Activated CD4-positive, alpha-beta T cell treated with anti-CD3 and anti-CD28 coated beads, Interleukin-2, amount 50 U/mL, for 4 hours (primary cell): ENCODE results near the gene NANS.
A peak's percentile ranks its signal among the peaks of the same experiment; 100 is the strongest.
"Not testable (repeated sequence)": the region's sequence is repeated elsewhere in the genome, so short reads cannot be mapped to it uniquely, and the experiment has no call there.

Experiments used
- DNase-seq, 2 experiments: peaks; one replicate each; pipeline ENCODE4 v3.0.0-alpha.2; 2020

The NANS gene, protein sequence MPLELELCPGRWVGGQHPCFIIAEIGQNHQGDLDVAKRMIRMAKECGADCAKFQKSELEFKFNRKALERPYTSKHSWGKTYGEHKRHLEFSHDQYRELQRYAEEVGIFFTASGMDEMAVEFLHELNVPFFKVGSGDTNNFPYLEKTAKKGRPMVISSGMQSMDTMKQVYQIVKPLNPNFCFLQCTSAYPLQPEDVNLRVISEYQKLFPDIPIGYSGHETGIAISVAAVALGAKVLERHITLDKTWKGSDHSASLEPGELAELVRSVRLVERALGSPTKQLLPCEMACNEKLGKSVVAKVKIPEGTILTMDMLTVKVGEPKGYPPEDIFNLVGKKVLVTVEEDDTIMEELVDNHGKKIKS

GRCh38 chr9:98056269-98057137 lies at the start of gene NANS:
NANS (plus strand) TSS chr9:98056732; CDS start chr9:98056809, 77 bp downstream.
- DNase-seq = peak; percentile 89 to 90

GRCh38 chr9:98007251-98007928 lies 49.1 kb upstream of the NANS start:
- DNase-seq = no peak

DNA sequence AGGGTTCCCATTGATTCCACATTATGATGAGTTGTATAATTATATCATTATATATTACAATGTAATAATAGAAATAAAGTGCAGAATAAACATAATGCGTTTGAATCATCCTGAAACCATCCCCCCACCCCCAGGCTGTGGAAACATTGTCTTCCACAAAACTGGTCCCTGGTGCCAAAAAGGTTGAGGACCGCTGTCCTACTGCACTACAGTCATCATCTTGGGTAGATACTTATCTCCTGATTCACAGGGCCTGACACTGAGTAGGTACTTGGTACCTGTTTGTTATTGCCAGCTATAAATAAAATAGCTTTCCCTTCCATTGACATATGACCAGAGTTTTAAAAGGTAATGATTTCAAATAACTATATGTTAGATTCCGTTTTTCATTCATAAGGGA lies 47.8 kb upstream of the NANS start:
- DNase-seq = no peak

DNA sequence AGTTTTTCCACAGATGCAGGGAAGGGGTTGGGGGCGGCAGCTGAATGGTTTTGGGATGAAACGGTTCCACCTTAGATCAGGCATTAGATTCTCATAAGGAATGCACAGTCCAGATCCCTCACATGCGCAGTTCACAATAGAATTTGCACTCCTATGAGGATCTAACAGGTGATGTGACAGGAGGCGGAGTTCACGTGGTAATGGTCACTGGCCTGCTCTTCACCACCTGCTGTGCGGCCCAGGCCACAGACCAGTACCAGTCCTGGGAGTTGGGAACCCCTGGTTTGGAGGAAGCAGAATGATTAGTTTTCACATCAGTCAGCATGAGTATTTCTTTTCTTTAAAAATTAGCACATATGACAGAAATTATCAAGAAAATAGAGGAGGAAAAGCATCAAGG lies 47.1 kb upstream of the NANS start:
- no peak for DNase-seq

GRCh38 chr9:98009936-98010335 lies 46.6 kb upstream of the NANS start:
- no peak for DNase-seq

DNA sequence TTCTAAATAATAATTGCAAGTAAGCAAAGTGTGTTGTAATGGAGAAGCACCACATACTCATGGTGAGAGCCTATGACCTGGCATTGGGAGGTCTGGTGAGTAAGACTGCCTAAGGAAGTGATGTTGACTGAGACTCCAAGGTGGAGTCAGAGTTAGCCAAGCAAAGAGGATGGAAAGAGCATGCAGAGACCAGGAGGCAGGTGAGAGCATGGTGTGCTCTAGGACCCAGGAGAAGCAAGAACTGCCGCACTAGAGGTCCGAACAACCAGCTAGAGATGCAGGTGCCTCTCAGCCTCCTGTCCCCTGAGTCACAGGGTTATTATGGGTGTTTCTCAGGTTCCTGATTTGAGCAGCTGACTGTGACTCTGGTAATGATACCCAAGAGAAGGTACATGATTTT lies 46.1 kb upstream of the NANS start:
- no peak for DNase-seq

DNA sequence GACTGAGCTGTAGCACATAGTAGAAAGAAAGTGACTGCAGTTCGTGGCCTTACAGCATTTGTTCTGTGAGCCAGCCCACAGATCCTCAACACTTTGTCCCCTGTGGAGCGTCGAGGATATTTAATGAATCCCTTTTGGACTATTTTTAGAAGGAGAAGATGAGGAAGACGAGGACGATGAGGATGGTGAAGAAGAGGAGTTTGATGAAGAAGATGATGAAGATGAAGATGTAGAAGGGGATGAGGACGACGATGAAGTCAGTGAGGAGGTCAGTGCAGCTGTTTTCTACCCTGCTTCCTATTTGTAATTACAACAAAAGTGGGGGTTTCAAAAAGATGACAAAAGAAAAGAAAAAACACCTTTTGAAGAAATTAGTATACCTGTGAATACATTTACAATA lies 45.4 kb upstream of the NANS start:
- no peak for DNase-seq

- DNase-seq = no peak
Observed at GRCh38 chr9:98016137-98016680, 40.3 kb upstream of the NANS start.

DNA sequence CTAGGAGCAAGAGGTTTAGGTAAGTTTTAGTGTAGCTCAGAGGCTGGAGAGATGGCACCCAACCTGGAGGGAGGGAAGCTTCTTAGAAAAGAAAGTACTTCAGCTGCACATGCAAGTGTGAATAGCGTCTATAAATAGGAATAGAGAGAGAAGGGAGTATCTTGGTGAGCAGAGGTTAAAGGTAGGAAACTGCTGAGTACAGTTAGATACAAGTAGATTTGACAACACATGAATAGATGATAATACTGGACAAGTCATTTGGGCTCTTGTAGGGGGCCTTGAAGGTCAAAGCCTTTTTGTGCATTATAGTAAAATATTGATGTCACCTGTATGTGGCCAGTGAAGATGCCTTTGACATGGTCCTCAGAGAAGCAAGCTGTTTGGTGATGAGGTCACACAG lies 39.2 kb upstream of the NANS start:
- DNase-seq = no peak

DNA sequence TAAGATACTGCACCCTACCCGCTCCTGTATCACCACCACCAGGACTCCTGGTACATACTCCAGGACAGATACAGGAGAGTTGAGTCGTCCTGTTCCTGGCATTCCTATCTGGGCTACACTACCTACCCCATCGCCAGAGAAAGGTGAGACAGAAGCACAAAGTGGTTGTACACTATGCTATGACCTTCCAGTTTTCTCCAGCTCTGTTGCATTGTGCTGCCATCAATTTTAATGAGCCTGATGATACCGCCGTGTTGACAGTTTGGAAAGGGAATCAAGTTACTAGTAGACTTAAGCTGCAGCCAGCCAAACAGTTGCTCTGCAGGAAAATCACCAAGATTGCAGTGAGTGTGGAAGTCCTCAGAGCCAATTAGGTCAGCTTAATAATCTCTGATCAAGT lies 38.2 kb upstream of the NANS start:
- DNase-seq = no peak

DNA sequence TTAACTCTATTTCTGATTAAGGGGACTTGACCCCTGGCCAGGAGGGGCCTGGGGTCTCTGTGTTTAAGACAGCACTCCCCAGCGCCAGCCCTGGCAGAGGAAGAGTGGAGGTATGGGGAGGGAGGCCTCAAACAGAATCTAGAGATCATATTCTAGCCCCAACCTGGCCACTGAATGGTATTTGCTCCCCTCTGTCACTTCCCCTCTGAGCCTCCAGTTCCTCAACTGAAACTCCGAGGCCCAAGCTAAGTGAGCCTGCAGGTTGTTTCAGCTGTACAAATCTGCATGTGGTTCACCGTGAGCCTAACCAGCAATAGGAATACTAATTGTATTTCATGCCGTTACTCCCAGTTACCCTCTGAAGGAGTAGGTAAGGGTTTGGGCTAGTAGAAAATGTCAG lies 37.4 kb upstream of the NANS start:
- no peak for DNase-seq

DNA sequence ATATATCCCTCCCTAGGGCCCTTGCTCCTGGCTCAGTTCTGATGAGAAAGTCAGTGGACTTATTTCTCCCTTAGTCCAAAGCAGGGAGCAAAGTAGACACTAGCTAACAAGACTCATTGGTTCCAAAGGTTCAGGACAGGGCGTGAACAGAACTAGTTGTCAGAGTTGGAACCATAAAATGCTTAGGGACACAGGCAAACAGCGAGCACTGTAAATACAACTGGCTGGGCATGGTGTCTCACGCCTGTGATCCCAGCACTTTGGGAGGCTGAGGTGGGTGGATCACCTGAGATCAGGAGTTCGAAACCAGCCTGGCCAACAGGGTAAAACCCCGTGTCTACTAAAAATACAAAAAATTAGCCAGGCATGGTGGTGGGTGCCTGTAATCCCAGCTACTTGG lies 36.7 kb upstream of the NANS start:
- not testable (repeated sequence) for DNase-seq

DNA sequence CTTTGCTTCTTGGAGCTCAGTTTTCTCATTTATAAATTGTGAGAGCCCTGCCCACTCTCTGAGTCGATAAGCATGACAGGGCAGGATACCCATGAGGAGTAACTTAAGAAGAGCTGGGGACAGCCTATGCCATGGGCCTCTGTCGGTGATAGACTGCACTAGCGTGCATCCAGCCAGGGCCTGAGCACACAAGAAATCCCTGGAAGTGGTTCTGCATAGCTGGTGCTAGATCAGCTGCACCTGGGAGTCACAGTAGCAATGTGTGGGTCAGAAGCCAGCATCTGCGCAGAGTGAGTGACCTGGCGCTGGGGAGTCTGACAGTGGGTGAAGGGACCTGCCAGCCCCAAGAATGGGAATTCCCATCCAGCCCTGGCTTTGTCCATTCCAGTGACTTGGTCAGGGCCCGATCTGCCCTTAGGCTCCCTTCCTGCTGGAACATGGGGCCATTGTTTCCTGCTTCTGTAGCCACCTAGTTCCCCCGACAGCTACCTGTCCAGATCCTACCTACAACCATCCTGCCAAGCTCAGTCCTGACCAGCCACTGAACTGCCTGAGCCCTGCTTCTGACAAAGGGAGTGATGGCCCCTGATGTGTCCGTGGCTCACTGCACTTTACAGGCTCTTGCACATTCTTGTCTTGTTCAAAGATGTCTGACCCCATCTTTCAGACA lies 35.9 kb upstream of the NANS start:
- no peak for DNase-seq

DNA sequence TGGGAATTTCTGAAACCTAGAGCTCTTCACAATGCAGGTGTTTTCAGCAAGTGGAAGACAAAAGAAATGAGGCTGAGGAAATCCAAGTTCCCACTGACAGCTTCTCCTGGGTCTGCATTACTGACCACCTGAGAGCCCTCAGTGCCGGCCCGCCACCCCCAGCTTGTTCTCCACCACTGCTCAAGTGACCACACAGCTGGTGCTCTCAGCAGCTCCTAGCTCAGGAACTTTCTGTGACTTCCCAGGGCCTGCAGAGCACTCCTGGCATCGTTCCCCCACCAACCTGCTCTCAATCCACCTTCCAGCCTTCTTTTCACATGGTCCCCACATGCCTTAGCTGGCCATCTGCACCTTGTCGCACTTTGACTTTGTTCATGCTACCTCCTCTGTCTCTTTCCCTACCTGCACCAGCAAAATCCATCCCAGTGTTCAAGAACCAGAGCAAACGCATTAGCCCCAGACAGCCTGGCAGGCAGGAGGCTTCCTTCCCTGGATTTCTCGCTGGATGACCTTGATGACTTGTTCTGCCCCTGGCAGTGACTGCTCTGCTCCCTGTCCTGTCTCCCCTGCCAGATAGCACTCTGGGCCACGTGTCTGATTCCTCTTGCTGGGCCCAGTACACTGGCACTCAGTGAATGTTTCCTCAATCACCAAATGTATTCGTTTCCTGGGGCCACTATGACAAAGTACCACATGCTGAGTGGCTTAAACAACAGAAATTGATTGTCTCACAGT lies 35.1 kb upstream of the NANS start:
- no peak for DNase-seq

GRCh38 chr9:98022447-98022846 lies 34.1 kb upstream of the NANS start:
- DNase-seq = no peak

- DNase-seq = no peak
Observed at GRCh38 chr9:98024702-98025101, 31.8 kb upstream of the NANS start.

DNA sequence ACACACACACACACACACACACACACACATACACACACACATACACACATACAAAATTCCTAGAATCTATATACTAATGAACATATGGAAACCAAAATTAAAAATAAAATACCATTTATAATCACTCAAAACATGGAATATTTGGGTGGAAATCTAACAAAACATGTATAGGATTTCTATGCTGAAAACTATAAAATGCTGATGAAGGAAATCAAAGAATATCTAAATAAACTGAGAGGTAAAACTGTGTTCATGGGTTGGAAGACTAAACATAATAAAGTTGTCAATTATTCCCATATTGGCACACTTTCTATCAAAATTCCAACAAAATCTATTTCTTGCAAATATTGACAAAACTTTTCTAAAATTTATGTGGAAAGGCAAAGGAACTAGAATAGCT lies 25.4 kb upstream of the NANS start:
- no peak for DNase-seq

- DNase-seq = no peak
Observed at GRCh38 chr9:98031935-98032334, 24.6 kb upstream of the NANS start.

- peak; percentile 92 to 93 for DNase-seq
Observed at GRCh38 chr9:98034593-98035546, 21.7 kb upstream of the NANS start.

- DNase-seq = no peak
Observed at GRCh38 chr9:98037357-98037756, 19.2 kb upstream of the NANS start.

- DNase-seq = no peak
Observed at GRCh38 chr9:98038958-98039357, 17.6 kb upstream of the NANS start.
